ENCODE data around the gene EPHA2.
"Not testable (repeated sequence)": the region's sequence is repeated elsewhere in the genome, so short reads cannot be mapped to it uniquely, and the experiment has no call there.

EPHA2 gene

DNA sequence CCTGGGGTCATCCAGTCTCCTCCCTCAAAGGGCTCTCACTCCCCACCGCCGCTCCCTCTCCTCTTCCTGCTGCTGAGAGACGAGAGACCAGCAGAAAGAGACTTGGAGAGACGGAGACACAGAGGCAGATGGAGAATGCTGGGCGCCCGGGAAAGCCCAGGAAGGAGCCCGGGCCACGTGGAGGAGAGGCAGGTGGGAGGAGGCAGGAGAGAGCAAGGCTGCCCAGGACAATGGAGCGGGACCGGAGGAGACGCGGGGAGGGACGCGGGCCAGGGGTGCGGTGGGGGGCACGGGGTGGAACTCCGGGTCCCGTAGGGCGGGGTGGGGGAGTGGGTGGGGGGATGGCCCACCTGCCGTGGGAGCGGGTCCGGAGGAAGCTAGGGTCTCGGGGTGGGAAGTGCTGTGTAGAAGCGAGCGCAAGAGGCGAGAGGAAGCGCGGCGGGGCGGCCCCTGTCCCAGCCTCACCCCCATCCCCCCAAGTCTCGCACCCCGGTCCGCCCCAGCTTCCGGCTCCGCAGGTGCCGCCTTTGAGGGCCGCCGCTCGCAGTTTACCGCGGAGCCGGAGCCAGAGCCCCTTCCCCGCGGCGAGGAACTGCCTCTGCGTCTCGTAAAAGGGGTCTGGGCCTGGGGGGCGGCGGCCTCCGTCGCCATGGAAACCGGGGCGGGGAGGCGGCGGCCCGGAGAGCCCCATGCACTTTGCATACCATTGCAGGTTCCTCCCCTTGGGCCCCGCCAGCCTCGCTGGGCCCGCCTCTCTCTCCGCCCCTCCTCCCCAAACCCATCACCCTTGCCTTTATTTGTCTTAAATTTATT lies 11.7 kb upstream of the EPHA2 start:
- peak; percentile 35 for DNase-seq (ENCODE audit: low read depth)

DNA sequence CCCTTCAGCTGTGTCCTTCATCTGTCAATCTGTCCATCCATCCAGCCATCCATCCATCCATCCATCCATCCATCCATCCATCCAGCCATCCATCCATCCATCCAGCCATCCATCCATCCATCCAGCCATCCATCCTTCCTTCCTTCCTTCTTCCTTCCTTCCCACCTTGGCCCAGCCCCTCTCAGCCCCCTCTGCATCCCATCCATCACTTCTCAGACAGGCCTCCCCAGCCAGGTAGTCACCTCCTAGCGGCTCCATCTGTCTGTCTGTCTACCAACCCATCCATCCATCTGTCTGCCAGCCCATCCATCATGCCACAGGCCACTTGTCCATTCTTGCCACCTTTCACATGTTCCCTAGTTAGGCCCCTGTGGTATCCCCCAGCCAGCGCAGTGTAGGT lies 10.2 kb upstream of the EPHA2 start:
- DNase-seq (ENCODE audit: low read depth): no peak

DNA sequence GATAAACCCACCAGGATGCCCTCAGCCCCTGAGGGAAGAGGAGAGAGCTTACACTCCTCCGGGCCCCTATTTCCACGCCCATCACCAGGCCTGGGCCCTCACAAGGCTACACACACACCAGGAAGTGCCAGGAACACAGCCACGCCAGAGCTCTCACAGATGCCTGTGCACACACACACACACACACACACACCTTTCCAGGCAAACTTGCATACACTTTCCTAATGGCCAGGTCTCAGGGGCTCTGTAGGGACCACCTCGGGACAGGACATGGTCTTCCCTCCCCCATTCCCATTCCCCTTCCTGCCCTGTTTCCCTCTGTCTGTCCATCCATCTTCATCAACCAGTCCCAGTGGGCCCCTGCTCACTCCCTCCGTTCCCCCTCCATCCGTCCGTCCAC lies 9.7 kb upstream of the EPHA2 start:
- DNase-seq (ENCODE audit: low read depth): no peak

DNA sequence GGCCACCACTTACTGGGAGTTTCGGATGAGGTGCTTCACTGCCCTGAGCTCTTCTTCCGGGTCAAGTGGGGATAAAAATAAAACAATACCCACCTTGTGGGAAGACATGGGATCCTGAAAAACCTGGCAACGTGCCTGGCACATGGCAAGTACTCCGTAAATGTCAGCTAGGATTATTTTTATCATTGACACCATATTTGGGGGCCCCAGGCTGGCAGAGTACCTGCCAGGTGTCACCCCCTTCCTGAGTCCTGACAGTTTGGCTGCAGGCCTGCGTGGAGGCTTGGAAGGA lies 9.2 kb upstream of the EPHA2 start:
- DNase-seq (ENCODE audit: low read depth): no peak

DNA sequence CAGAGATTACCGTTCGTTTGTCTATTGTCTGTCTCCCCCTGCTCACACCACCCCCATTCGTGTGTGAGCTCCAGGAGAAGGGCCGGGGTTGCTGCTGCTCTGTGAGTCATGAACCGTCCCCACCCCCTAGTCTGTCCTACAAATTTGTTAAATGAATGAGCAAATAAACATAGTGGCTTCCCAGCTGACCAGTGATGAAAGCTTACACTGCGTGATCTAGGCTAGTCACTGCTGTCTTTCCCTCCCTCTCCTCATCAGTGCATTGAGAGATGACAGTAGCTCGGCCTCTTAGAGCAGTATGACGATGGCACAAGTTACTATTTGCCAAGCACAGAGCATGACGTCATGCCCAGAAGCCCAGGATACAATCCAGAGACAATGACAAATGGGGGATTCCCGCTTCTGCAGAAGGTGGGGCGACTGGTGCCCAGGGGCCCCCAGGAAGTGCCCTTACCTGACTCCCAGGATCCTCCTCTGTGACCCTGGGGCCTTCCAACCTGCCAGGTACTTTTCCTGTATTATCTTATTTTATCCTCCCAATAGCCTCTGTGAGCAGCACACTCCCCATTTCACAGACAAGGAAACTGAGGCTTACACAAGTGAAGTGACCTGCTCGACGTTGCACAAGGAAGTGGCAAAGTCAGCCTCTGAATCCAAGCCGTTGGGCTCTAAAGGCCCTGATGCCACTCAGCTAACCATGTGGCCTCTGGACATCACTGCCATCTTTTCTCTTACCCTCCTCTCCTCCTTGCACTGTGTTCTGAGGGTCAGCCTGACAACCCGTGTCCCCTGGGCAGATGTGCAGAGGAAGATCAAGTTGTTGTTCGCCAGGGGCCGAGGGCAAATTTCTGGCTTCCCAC lies 8.6 kb upstream of the EPHA2 start:
- DNase-seq (ENCODE audit: low read depth): no peak

DNA sequence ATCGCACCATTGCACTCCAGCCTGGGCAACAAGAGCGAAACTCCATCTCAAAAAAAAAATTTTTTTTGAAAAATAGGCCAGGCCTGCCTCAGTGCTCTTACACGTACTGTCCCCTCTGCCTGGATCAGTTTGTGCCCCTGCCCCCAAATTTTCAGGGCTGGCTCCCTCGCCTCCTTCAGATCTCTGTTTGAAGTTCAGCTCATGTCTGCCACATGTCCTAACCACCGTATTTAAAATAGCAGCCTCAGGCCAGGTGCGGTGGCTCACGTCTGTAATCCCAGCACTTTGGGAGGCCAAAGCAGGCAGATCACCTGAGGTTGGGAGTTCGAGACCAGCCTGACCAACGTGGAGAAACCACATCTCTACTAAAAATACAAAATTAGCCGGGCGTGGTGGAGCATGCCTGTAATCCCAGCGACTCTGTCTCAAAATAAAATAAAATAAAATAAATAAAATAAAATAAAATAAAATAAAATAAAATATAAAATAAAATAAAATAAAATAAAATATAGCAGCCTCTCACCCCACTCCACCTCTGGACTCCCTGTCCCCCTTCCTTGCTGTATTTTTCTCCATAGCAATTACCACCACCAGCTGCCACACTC lies 7.8 kb upstream of the EPHA2 start:
- DNase-seq (ENCODE audit: low read depth): not testable (repeated sequence)

- DNase-seq (ENCODE audit: low read depth): peak; percentile 28
These were observed 6.4 kb upstream of the EPHA2 start for GRCh38 chr1:16162163-16162822.

GRCh38 chr1:16161717-16162116 lies 5.8 kb upstream of the EPHA2 start:
- DNase-seq (ENCODE audit: low read depth): no peak

GRCh38 chr1:16158993-16159831 lies 3.3 kb upstream of the EPHA2 start:
- DNase-seq (ENCODE audit: low read depth): no peak

GRCh38 chr1:16158025-16158424 lies 2.2 kb upstream of the EPHA2 start:
- no peak for DNase-seq (ENCODE audit: low read depth)

GRCh38 chr1:16156848-16157495 lies 1.1 kb upstream of the EPHA2 start:
- no peak for DNase-seq (ENCODE audit: low read depth)

- no peak for DNase-seq (ENCODE audit: low read depth)
These were observed 1.7 kb downstream of the EPHA2 start for GRCh38 chr1:16153999-16154673.

DNA sequence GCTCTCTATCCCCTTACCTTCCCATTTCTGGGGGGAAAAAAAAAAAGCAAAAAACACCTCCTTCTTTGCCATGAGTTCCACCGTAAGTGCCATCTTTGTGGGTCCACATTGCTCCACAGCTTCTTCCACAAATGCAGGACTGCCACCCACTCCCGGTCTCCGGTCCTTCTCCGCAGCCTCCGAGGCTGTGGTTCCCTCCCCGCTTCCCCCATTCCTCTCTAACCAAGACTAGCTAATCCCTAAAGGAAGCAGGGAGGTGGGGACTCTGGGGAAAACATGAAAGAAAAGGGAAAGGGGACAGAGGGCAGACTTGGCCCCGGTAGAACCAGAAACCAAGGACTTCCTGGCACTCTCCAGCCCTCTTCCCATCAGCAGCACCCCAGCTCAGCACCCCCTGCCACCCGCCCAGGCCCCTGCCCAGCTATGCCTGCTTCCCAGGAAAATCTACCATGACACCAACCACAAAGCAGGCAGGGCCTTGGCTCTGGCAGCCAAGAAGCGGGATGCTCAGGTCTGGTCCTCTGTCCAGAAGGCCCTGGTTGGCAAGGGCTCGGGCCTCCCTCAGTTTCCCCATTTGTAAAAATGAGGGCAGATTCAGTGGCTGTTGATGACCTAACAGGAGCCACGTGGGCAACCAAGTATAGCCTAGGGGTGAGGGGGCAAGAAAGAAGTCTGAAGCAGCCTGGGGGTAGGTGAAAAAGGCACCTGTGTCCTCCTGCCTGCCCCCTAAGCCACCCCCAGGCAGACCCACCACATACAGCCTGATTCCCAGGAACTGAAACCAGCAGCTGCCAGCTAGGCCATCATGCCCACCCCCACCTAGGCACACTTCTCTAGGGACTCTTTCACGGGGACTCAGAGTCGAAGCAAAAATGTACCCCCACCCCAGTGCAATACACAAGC lies 2.5 kb downstream of the EPHA2 start:
- no peak for DNase-seq (ENCODE audit: low read depth)

DNA sequence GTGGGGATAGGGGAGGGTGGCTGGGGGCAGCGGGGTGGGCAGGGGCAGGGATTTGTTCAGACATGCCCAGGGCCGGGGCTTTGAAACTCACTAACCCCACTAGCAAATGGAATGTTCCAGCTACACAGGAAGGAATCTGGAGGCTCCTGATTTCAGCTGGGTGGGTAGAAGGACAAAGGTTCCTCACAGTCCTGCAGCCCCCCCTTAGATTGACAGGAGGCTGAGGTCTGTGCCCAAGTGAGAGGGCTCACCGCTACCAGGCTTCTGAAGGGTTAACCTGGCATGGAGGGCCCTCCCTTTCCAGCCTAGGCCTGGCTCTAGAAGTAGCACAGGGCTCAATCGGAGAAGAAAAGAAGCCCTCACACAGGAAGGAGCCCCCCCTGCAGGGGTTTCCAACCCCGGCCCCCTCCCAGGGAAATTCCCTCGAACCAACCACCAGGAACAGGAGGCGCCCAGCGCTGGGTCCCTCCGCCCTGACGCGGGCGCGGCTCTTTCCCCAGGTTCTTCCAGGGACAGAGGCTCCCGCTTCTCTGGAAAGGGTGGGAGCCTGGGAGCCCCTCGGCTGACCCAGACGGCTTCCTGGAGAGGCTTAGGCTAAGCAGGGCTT lies 3.3 kb downstream of the EPHA2 start:
- no peak for DNase-seq (ENCODE audit: low read depth)

- DNase-seq (ENCODE audit: low read depth): no peak
These were observed 3.9 kb downstream of the EPHA2 start for GRCh38 chr1:16151995-16152384.

DNA sequence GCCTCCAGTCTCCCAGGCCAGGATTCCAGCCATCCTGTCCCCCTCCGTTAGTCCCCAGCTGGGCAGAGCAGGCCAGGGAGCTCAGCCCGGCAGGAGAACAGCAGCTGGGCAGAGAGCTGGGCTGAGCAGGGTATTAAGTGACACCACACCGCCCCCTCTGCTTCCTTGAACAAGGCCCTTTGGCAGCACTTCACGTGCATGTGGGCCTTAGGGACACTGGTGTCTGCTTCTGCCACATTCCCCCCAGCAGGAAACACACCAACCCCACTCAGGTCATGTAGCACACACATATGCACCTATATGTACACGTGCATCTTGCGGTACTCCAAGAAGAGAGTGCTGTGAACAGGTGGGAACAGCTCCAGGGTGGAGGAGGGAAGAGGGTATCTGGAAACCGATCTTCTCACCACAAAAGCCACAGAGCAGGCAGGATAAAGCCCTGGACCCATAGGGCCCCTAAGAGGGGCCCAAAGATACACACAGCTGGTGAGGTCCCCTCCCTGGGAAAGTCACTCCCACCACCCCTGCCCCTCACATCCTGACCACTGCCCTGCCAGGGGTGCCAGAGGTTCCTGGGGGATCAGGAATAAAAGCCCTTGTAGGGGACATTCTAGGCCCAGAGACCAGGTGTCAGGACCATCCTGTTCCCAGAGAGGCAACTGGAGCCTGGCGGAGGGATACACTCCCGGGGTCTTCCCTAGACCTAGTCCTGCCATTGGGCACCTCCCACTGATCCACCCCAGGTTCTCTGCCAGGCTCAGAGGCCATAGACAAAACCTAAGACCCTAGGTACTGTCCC lies 4.5 kb downstream of the EPHA2 start:
- DNase-seq (ENCODE audit: low read depth): no peak

DNA sequence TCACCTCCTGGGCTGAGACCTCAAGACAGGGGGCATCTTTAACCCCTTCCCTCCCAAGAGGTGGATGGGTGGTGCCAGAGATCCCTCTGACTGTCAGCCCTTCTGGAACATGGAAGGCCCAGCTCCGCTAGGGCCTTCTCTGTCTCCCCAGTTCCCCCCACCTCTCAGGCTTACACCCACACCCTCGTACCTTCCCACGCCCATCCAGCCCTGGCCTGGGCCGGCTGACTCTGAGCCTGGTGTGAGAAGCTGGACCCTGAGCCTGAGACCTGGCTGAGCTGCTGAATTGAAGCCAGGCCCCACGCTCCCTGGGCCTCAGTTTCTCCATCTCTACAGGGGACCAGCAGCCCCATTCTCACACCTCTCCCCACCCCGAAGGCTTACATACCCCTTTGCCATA lies 5.4 kb downstream of the EPHA2 start:
- DNase-seq (ENCODE audit: low read depth): no peak
